K562 (cell line): ENCODE data around the gene FUCA2. TPM values are rescaled to one million over a fixed set of nuclear protein-coding genes. Genes with fewer than 3 reads are reported as not detected.

Experiments used
- ATAC-seq: fragments of 200-7000 bp; cut with Tn5 transposase; 3 replicates; pipeline ENCODE4 v1.9.1; 2020; ENCODE audit warnings: moderate library complexity
- BruUV-seq: library from RNA; stranded (reverse); fragments of 400-500 nt; replicated peaks from 2 replicates; lab custom pipeline; 2021; lab: Mats Ljungman, UMichigan
- CTCF ChIA-PET: fragments of 300-600 bp; formaldehyde crosslinking; extraction: SDS; loops from one replicate; lab custom pipeline; 2021; ENCODE audit warnings: low intra/inter-chr PET ratio; lab: Yijun Ruan, JAX
- POLR2A ChIA-PET: fragments of 300-600, 350-650 bp; sonication (Branson Sonifier 250); formaldehyde crosslinking; extraction: SDS; loops from one replicate; lab custom pipeline; 2021; ENCODE audit warnings: antibody characterized with exemption, inconsistent platforms; lab: Yijun Ruan, JAX
- DNase-seq, 4 experiments: peaks; one replicate each; pipeline versions ENCODE4 v3.0.0 to v3.0.0-alpha.2; 2011 to 2018; ENCODE audit warnings: low spot score in 3 of 4, mixed read lengths in 3 of 4; ENCODE audit errors: extremely low read depth in 1 of 4
- FAIRE-seq: peaks from 2 replicates; lab custom pipeline; 2011; peaks lifted over from hg19 to GRCh38; lab: Jason Lieb, UNC
- H2AFZ ChIP-seq: 2 replicates; pipeline ENCODE4 v1.6.0; 2011; ENCODE audit warnings: low read depth, low read length, control low read depth, inconsistent platforms
- H3K27ac ChIP-seq: fragments of 200-600 bp; 3 replicates; pipeline ENCODE4 v1.8.0; 2011; ENCODE audit warnings: low read depth, mild to moderate bottlenecking, control low read depth, inconsistent platforms, low read length, moderate library complexity, mixed read lengths; ENCODE audit errors: extremely low read depth
- H3K27me3 ChIP-seq, 2 experiments: fragments of 300-600 bp in 1 of 2; 2 replicates in 1 of 2; 3 replicates in 1 of 2; pipeline versions ENCODE4 v1.6.0 to v1.8.0; 2011; ENCODE audit warnings: inconsistent platforms in 2 of 2, low read length in 2 of 2, mild to moderate bottlenecking in 1 of 2, mixed read lengths in 1 of 2, moderate library complexity in 1 of 2; ENCODE audit not compliant: control insufficient read depth in 2 of 2, insufficient read depth in 2 of 2
- H3K36me3 ChIP-seq: fragments of 300-600 bp; 3 replicates; pipeline ENCODE4 v1.8.0; 2011; ENCODE audit warnings: mild to moderate bottlenecking, low read length, inconsistent platforms; ENCODE audit not compliant: control insufficient read depth, insufficient read depth
- H3K4me1 ChIP-seq, 2 experiments: fragments of 200-600 bp in 1 of 2; replicated peaks in 1 of 2; 2 replicates in 1 of 2; 3 replicates in 1 of 2; pipeline versions ENCODE4 v1.5.1 to v1.8.0; 2011; ENCODE audit warnings: inconsistent platforms in 2 of 2, low read length in 2 of 2, mild to moderate bottlenecking in 1 of 2, mixed read lengths in 1 of 2, moderate library complexity in 1 of 2; ENCODE audit not compliant: control insufficient read depth in 2 of 2, insufficient read depth in 2 of 2
- H3K4me2 ChIP-seq: 2 replicates; pipeline ENCODE4 v1.6.1; 2011; ENCODE audit warnings: low read length, control low read depth, inconsistent platforms, mixed read lengths; ENCODE audit not compliant: insufficient read depth
- H3K4me3 ChIP-seq: fragments of 200-600 bp; sonication (generic), shearing (Covaris generic); 2 replicates; pipeline ENCODE4 v1.5.1; 2016; ENCODE audit warnings: control low read depth, inconsistent platforms
- H3K79me2 ChIP-seq: fragments of 200-600 bp; 3 replicates; pipeline ENCODE4 v1.8.0; 2011; ENCODE audit warnings: low read length, inconsistent platforms; ENCODE audit not compliant: control insufficient read depth, insufficient read depth
- H3K9ac ChIP-seq, 2 experiments: 2 replicates each; pipeline versions ENCODE4 v1.6.0 to v1.6.1; 2011; ENCODE audit warnings: low read depth in 2 of 2, low read length in 2 of 2, control low read depth in 1 of 2, inconsistent platforms in 1 of 2, mild to moderate bottlenecking in 1 of 2, mixed read lengths in 1 of 2; ENCODE audit not compliant: insufficient read depth in 1 of 2
- H3K9me1 ChIP-seq: one replicate; pipeline ENCODE4 v1.6.0; 2011; ENCODE audit warnings: inconsistent platforms, mild to moderate bottlenecking, low read length, moderate library complexity; ENCODE audit not compliant: control insufficient read depth, insufficient read depth
- H3K9me3 ChIP-seq: replicated peaks from 2 replicates; pipeline ENCODE4 v1.5.1; 2011; ENCODE audit warnings: low read depth, low read length, inconsistent platforms; ENCODE audit not compliant: control insufficient read depth, insufficient read depth
- H4K20me1 ChIP-seq: replicated peaks from 2 replicates; pipeline ENCODE4 v1.6.1; 2011; ENCODE audit warnings: low read length, inconsistent platforms, mixed read lengths; ENCODE audit not compliant: control insufficient read depth, insufficient read depth
- NFE2L1 ChIP-seq: fragments of 450-650 bp; IDR thresholded peaks from 2 replicates; pipeline ENCODE4 v1.6.1; 2016; ENCODE audit warnings: missing genetic modification characterization, low read depth, mild to moderate bottlenecking, missing compliant biosample characterization, moderate library complexity, borderline replicate concordance
- PHF8 ChIP-seq: fragments of 200-600 bp; sonication (generic); IDR thresholded peaks from 2 replicates; pipeline ENCODE4 v1.6.1; 2012; ENCODE audit warnings: mixed run types, mild to moderate bottlenecking, inconsistent platforms, low read length, moderate library complexity, borderline replicate concordance
- TRIM24 ChIP-seq, 2 experiments: fragments of 450-650 bp; IDR thresholded peaks; 2 replicates each; pipeline ENCODE4 v1.6.1; 2016
- WGBS: fragments of 100-300 bp; shearing (Covaris generic); methylation state at CpG from one replicate; pipeline ENCODE4 v1.1.6; 2016; ENCODE audit warnings: low coverage, mixed read lengths; ENCODE audit not compliant: insufficient coverage; ENCODE audit errors: missing lambda C conversion rate; 5-methylcytosine and 5-hydroxymethylcytosine counted together
- in situ Hi-C: fragments of 300-500 bp; cut with MboI; formaldehyde crosslinking; loops from 4 replicates; pipeline ENCODE4 v1.15.0; 2018; ENCODE audit warnings: inconsistent platforms, mixed read lengths
- intact Hi-C: fragments of 100-400 bp; cut with micrococcal nuclease; formaldehyde crosslinking; loops from 2 replicates; pipeline ENCODE4 v1.14.2; 2022
- polyA plus RNA-seq, 8 experiments: library from polyadenylated mRNA; depleted of rRNA in 4 of 8; stranded (reverse) in 5 of 8; unstranded in 3 of 8; fragments of >200 nt; fragmentation: Nextera tagmentation in 2 of 8; fragmentation: Illumina TruSeq in 1 of 8; extraction: Ambion mirVana in 2 of 8; extraction: Trizol in 1 of 8; gene quantifications; 2 replicates each; pipeline versions ENCODE4 v1.2.1 to v1.2.3, GENCODE V29; 2011 to 2014; ENCODE audit warnings: inconsistent platforms in 1 of 8, missing spikeins in 1 of 8
- total RNA-seq, 7 experiments: library from RNA; depleted of rRNA in 6 of 7; stranded (reverse); fragments of >200 nt in 6 of 7; fragmentation: Illumina TruSeq in 2 of 7; extraction: Trizol in 2 of 7; gene quantifications; 2 replicates each; pipeline versions ENCODE4 v1.2.1 to v1.2.3, GENCODE V29; 2011 to 2021; ENCODE audit warnings: low replicate concordance in 1 of 7
- TF ChIP-seq, protein P1 (sequence below): fragments of 250-450 bp; sonication (Bioruptor Pico); IDR thresholded peaks from 2 replicates; pipeline ENCODE4 v1.8.0; 2021; ENCODE audit warnings: mild to moderate bottlenecking, moderate library complexity
- TF ChIP-seq, protein P2 (sequence below): sonication (generic); formaldehyde crosslinking; IDR thresholded peaks from 2 replicates; pipeline ENCODE4 v1.8.0; 2023; ENCODE audit warnings: missing genetic modification reagents, mild to moderate bottlenecking, borderline replicate concordance

Gene FUCA2
- total and polyA plus RNA-seq, 9 of the 15 experiments (the other 6 are each of a cell fraction or from before 2014, with no cell fraction given) = 20.6 to 112 (median 79.3) TPM

DNA sequence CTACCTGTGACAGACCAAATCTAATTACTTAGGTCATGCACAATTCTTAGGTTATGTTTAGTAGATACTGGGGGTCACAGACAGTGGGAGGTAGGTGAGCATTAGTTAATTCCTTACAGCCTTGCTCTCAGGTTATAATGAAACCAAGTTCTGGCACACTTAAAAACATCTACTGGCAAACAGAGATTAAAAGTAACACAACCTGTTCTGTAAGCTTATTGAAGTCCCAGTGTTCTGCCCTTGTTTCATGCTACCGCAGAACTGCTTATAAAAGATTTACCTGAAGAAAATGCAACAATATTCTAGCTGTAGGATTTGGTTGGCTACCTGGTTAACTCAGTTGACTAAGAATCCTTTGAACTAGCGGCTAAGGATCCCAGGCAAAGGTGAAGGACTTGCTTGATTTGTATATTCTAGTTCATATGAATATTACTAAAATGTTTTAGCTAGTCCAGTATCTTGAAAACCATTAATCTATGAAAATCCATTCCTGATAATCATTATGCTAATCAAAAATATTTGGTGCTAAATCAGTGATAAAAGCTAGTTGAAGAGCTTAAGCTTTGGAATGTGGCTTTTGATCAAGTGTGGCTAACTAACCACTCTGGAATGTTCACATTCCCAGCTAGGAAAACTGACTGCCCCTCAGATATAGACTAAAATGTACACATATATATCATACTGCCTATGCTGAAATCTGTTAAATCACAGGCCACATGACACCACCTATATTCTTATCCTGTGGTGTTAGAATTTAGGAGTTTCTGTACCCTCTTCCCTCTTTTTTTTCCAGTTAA is 53.8 kb downstream of the FUCA2 start:
- Histone ChIP-seq H3K9me1 (no peaks in the 10 kb centered on the region), H3K4me2 (no peak overlapping the region), H3K36me3 (peaks cover 16% of the 10 kb centered on the region; the same call in 2 of the 3 replicates), H3K79me2 (no peaks in the 10 kb centered on the region), H3K9me3 (no peaks in the 10 kb centered on the region), H3K27ac (no peak overlapping the region), H3K4me1 (no peaks in the 10 kb centered on the region), H3K9ac (no peak overlapping the region), H3K27me3 (no peaks in the 10 kb centered on the region), H4K20me1 (no peaks in the 10 kb centered on the region), H3K4me3 (no peak overlapping the region), H2AFZ (no peak overlapping the region)
- POLR2A ChIA-PET = interaction anchor here (0.6 kb wide), 1 partner anchor 512 kb away, joined by 3 read pairs; no protein-coding TSS in a partner anchor
- 66% methylated on average over 2 of the region's 2 CpGs for WGBS
- ATAC-seq = no peak
- no TSS peak for BruUV-seq
- no peak for FAIRE-seq
- CTCF ChIA-PET = no interaction called here
- in situ Hi-C loops = no loop called here
- intact Hi-C loops = no loop called here
- no peak for DNase-seq
- no peak for TF ChIP-seq PHF8
- TF ChIP-seq, protein P1, sequence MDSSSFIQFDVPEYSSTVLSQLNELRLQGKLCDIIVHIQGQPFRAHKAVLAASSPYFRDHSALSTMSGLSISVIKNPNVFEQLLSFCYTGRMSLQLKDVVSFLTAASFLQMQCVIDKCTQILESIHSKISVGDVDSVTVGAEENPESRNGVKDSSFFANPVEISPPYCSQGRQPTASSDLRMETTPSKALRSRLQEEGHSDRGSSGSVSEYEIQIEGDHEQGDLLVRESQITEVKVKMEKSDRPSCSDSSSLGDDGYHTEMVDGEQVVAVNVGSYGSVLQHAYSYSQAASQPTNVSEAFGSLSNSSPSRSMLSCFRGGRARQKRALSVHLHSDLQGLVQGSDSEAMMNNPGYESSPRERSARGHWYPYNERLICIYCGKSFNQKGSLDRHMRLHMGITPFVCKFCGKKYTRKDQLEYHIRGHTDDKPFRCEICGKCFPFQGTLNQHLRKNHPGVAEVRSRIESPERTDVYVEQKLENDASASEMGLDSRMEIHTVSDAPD = no peak
- TF ChIP-seq, protein P2, sequence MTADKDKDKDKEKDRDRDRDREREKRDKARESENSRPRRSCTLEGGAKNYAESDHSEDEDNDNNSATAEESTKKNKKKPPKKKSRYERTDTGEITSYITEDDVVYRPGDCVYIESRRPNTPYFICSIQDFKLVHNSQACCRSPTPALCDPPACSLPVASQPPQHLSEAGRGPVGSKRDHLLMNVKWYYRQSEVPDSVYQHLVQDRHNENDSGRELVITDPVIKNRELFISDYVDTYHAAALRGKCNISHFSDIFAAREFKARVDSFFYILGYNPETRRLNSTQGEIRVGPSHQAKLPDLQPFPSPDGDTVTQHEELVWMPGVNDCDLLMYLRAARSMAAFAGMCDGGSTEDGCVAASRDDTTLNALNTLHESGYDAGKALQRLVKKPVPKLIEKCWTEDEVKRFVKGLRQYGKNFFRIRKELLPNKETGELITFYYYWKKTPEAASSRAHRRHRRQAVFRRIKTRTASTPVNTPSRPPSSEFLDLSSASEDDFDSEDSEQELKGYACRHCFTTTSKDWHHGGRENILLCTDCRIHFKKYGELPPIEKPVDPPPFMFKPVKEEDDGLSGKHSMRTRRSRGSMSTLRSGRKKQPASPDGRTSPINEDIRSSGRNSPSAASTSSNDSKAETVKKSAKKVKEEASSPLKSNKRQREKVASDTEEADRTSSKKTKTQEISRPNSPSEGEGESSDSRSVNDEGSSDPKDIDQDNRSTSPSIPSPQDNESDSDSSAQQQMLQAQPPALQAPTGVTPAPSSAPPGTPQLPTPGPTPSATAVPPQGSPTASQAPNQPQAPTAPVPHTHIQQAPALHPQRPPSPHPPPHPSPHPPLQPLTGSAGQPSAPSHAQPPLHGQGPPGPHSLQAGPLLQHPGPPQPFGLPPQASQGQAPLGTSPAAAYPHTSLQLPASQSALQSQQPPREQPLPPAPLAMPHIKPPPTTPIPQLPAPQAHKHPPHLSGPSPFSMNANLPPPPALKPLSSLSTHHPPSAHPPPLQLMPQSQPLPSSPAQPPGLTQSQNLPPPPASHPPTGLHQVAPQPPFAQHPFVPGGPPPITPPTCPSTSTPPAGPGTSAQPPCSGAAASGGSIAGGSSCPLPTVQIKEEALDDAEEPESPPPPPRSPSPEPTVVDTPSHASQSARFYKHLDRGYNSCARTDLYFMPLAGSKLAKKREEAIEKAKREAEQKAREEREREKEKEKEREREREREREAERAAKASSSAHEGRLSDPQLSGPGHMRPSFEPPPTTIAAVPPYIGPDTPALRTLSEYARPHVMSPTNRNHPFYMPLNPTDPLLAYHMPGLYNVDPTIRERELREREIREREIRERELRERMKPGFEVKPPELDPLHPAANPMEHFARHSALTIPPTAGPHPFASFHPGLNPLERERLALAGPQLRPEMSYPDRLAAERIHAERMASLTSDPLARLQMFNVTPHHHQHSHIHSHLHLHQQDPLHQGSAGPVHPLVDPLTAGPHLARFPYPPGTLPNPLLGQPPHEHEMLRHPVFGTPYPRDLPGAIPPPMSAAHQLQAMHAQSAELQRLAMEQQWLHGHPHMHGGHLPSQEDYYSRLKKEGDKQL = no peak
- no peak for TF ChIP-seq NFE2L1 (tag)
- no peak for TF ChIP-seq TRIM24 (IDR thresholded peaks at IDR 0.05)
